GM21619 (cell line): ENCODE data around the gene ADAP1.
"Not testable (repeated sequence)": the region's sequence is repeated elsewhere in the genome, so short reads cannot be mapped to it uniquely, and the experiment has no call there.

Experiments used
- ATAC-seq: cut with Tn5 transposase; IDR thresholded peaks from one replicate; pipeline ENCODE4 v1.9.1; 2021; ENCODE audit not compliant: unreplicated experiment

ADAP1 gene

GRCh38 chr7:883055-884021 is 71.1 kb downstream of the ADAP1 start:
- ATAC-seq: no peak

DNA sequence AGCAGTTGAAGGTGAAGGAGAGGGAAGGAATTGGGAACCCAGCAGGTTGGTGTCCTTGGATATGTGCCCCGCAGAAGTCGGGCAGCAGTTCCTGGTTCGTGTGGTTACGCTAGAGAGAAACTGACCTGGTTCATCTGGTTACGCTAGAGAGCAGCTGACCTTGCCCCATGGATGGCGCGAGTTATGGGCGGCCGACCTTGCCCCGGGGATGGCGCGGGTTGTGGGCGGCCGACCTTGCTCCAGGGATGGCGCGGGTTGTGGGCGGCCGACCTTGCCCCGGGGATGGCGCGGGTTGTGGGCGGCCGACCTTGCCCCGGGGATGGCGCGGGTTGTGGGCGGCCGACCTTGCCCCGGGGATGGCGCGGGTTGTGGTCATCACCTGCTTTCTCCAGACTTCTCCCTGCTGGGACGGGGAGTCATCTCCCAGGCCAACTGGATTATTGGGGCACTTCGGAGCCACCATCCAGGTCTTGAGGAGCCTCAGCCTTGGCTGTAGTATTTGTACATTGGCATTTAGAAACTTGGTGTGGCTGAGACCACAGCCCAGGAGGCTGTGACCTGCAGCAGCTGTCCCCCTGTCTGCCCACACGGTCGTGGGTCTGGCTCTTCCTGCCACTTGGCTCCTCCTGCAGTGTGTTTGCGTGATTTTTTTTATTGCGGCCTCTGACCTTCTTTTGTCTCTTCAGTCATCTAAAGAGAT is 72.0 kb downstream of the ADAP1 start:
- no peak for ATAC-seq

DNA sequence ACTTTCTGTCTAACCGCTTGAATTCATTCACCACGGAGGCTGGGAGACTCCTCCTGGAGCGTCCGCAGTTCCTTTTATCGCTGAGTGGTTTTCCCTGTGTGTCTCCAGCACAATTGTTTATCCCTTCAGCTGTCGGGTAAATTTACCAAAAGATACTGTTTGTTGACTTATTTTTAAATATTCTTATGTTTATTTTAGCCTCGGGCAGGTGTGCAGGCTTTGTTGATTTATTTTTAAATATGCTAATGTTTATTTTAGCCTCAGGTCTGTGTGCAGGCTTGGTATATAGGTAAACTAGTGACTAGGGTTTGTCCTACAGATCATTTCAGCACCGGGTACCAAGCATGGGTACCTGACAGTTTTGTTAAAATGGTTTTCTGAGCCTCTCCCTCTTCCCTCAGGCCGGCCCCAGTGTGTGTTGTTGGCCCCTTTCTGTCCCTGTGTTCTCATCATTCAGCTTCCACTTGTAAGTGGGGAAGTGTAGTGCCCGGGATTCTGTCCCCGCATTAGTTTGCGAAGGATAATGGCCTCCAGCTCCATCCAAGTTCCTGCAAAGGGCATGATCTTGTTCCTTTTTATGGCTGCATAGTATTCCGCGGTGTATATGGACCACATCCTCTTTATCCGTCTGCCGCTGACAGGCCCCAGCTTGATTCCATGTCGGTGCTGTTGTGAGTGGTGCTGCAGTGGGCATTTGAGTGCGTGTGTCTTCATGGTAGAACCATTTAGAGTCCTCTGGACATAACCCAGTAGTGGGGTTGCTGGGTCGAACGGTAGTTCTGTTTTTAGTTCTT is 72.8 kb downstream of the ADAP1 start:
- no peak for ATAC-seq

DNA sequence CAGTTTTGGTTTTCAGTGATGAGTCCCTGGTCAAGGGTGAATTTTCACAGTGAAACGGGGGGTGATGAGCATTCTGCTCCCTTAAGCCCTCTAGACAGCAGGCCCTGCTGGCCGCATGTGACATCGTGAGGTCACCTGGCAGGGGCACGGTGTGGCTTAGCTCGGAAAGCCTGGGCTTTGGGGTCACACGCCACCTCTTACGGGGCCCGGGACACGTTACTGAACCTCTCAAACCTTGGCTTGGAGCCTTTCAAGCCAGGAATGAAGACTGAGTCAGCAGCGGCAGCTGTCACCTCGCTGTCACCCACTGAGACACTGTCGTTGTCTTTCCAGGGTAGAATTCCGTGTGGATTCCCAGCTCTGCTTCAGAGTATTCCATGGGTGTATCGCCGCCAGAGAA is 74.0 kb downstream of the ADAP1 start:
- ATAC-seq: no peak

GRCh38 chr7:879706-880105 is 74.8 kb downstream of the ADAP1 start:
- ATAC-seq: no peak

GRCh38 chr7:879093-879492 is 75.4 kb downstream of the ADAP1 start:
- ATAC-seq: no peak

- no peak for ATAC-seq
Measured at GRCh38 chr7:877312-878232, 76.9 kb downstream of the ADAP1 start.

DNA sequence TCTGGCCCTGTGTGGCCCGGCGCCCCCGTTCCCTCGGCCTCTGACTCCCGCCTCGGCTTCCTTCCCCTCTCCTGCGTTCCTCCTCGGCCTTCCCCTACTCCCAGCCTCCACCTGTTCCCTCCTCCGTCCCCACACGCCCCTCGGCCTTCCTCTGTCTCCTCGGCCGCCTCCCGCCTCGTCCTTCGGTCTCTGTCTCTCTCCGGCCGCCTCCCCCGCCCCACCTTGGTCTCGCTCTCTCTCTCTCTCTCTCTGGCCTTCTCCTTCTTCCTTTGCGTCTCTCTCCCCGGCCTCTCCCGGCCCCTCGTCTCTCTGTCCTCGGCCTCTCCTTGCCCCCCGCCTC is 77.5 kb downstream of the ADAP1 start:
- peak; percentile 22 for ATAC-seq

GRCh38 chr7:876077-876971 is 78.2 kb downstream of the ADAP1 start, which contains the start of gene GET4:
Gene GET4, plus strand, starts transcription at chr7:876554. Its CDS starts 92 bp downstream, at chr7:876646.
- ATAC-seq: peak; percentile 65

GRCh38 chr7:875476-876076 is 78.9 kb downstream of the ADAP1 start:
- no peak for ATAC-seq

DNA sequence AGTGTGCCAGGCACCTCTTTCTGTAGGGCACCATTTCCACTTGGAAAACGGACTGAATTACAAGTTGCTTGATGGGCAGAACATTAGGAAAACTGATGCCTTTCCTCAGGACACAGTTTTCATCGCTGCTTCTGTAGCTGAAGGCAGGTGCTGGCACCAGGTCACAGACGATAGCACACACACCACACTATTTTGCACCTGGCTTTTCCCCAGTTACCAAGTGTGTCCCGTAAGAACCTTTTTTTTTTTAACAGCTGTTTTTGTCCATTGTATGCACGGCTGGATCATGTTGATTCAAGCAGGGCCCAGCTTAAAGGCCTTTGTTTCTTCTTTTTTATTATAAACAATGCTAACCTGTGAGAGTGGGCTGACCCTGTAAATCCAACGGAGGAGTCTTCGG is 79.4 kb downstream of the ADAP1 start:
- no peak for ATAC-seq

DNA sequence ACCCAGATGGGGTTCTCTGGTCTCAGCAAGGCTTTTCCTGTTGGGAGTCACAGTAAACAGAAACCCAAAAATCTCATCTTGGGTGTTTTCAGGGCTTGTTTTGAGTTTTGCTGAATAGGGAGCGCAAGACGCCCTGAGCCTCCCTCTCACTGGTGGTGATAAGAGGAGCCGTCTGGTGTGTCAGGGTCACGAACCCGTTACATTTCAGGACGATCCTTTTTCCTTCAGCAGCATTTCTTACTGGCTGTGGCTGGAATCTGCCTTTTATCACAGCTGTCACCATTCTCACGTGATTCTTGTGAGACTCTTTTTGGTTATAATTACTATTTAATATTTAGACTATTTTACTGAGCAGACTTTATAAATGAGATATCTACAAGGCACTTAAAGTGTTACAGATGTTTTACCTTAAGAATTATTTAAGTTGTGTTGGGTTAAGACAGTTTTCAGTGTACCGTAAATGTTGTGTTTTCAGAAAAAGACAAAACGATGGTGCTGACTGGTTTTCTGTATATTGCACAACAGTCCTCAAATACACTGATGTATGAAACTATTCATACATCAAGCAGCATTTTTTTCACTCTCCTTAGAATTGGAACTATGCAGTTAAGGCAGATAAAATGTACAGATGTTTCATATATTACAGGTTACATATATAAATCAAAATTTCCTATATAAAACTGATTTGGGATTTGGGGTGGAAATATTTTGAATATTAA is 80.3 kb downstream of the ADAP1 start:
- ATAC-seq: no peak

- ATAC-seq: no peak
Measured at GRCh38 chr7:873367-874002, 81.0 kb downstream of the ADAP1 start.

GRCh38 chr7:872685-873084 is 81.8 kb downstream of the ADAP1 start:
- ATAC-seq: not testable (repeated sequence)

- no peak for ATAC-seq
Measured at GRCh38 chr7:871900-872537, 82.5 kb downstream of the ADAP1 start.

DNA sequence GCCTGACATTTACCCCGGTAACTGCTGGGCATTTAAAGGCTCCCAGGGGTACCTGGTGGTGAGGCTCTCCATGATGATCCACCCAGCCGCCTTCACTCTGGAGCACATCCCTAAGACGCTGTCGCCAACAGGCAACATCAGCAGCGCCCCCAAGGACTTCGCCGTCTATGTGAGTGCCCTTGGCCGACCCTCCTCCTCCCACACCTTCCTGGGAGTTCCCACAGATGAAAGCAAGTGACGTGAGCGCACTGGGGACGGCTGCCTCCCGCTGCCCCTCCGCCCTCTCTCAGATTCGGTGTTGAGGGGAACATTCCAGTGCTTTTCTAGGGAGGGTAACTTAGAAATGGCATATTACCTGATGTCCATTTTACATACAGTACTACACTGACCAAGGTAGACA is 85.1 kb downstream of the ADAP1 start:
- no peak for ATAC-seq

DNA sequence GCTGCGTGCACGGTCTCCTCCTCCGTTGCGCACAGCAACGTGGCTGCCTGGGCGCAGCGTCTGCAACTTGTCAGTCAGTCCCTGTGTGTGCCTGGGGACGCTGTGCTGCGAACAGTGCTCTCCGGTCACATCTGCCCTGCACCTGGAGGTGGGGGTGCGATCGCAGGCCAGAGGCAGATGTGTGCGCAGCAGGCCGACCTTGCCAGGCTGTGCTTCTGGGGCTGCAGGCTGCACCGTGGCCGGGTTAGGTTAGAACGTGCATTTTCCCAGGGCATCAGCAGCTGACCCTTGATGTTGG is 86.3 kb downstream of the ADAP1 start:
- no peak for ATAC-seq
